K562 (cell line): ENCODE results near the gene ZNF655. TPM values are rescaled to one million over a fixed set of nuclear protein-coding genes. Genes with fewer than 3 reads are reported as not detected.

Experiments
- ASH1L ChIP-seq: fragments of 450-650 bp; IDR thresholded peaks from 2 replicates; pipeline ENCODE4 v1.6.1; 2018; ENCODE audit warnings: borderline replicate concordance, mild to moderate bottlenecking, low read depth; ENCODE audit not compliant: partially characterized antibody
- EGR1 ChIP-seq: fragments of 450-650 bp; conservative IDR thresholded peaks from 2 replicates; pipeline ENCODE4 v1.6.1; 2017; ENCODE audit warnings: mild to moderate bottlenecking
- HEY1 ChIP-seq: fragments of 250-450 bp; sonication (Bioruptor Pico); IDR thresholded peaks from 2 replicates; pipeline ENCODE4 v1.5.0; 2020; ENCODE audit warnings: mild to moderate bottlenecking, moderate library complexity, borderline replicate concordance
- HNRNPLL ChIP-seq: fragments of 200-400 bp; formaldehyde crosslinking; IDR thresholded peaks from 2 replicates; pipeline ENCODE4 v1.6.1; 2017; ENCODE audit warnings: low read length, low read depth, mild to moderate bottlenecking; ENCODE audit not compliant: poor library complexity, severe bottlenecking
- KLF1 ChIP-seq: fragments of 450-650 bp; IDR thresholded peaks from 2 replicates; pipeline ENCODE4 v1.6.1; 2016; ENCODE audit warnings: missing genetic modification characterization, missing compliant biosample characterization
- MTA3 ChIP-seq: fragments of 450-650 bp; formaldehyde crosslinking; IDR thresholded peaks from 2 replicates; pipeline ENCODE4 v1.6.1; 2017; ENCODE audit warnings: mild to moderate bottlenecking, borderline replicate concordance
- MYC ChIP-seq, 2 experiments: fragments of 250-450 bp in 1 of 2; sonication (Bioruptor Pico) in 1 of 2; IDR thresholded peaks; 2 replicates each; pipeline versions ENCODE4 v1.5.1 to v1.6.1; 2012 to 2021; ENCODE audit warnings: low read depth in 2 of 2, borderline replicate concordance in 1 of 2, improper control_type of control experiment in 1 of 2, low read length in 1 of 2, mild to moderate bottlenecking in 1 of 2, moderate library complexity in 1 of 2
- PHF21A ChIP-seq: fragments of 450-650 bp; IDR thresholded peaks from 2 replicates; pipeline ENCODE4 v1.6.1; 2017; ENCODE audit warnings: low read depth, borderline replicate concordance
- POLR2AphosphoS2 ChIP-seq: IDR thresholded peaks from 2 replicates; pipeline ENCODE4 v1.6.1; 2012; ENCODE audit warnings: low read length, improper control_type of control experiment
- PRMT5 ChIP-seq: sonication (generic); formaldehyde crosslinking; IDR thresholded peaks from 2 replicates; pipeline ENCODE4 v1.5.0; 2020; ENCODE audit warnings: missing genetic modification reagents
- RBM17 ChIP-seq: fragments of 200-400 bp; formaldehyde crosslinking; IDR thresholded peaks from 2 replicates; pipeline ENCODE4 v1.6.1; 2017; ENCODE audit warnings: low read depth, mild to moderate bottlenecking, low read length, borderline replicate concordance
- SMARCA5 ChIP-seq: fragments of 450-650 bp; IDR thresholded peaks from 2 replicates; pipeline ENCODE4 v1.6.1; 2016
- YY1 ChIP-seq, 3 experiments: IDR thresholded peaks; 2 replicates each; pipeline ENCODE4 v1.6.1; 2011; ENCODE audit warnings: low read length in 2 of 3, mild to moderate bottlenecking in 2 of 3, moderate library complexity in 2 of 3, borderline replicate concordance in 1 of 3, control low read depth in 1 of 3, low read depth in 1 of 3; ENCODE audit not compliant: insufficient read depth in 3 of 3, insufficient replicate concordance in 2 of 3, control insufficient read depth in 1 of 3, insufficient read length in 1 of 3; ENCODE audit errors: extremely low read depth in 1 of 3
- ZNF124 ChIP-seq: sonication (generic); formaldehyde crosslinking; IDR thresholded peaks from 2 replicates; pipeline ENCODE4 v1.8.1; 2022; ENCODE audit warnings: missing genetic modification reagents
- ZNF316 ChIP-seq: fragments of 450-650 bp; IDR thresholded peaks from 2 replicates; pipeline ENCODE4 v1.6.1; 2016
- ZNF384 ChIP-seq: IDR thresholded peaks from 2 replicates; pipeline ENCODE4 v1.6.1; 2012; ENCODE audit warnings: low read depth, low read length, improper control_type of control experiment
- polyA plus RNA-seq, 8 experiments: library from polyadenylated mRNA; depleted of rRNA in 4 of 8; stranded (reverse) in 5 of 8; unstranded in 3 of 8; fragments of >200 nt; fragmentation: Nextera tagmentation in 2 of 8; fragmentation: Illumina TruSeq in 1 of 8; extraction: Ambion mirVana in 2 of 8; extraction: Trizol in 1 of 8; gene quantifications; 2 replicates each; pipeline versions ENCODE4 v1.2.1 to v1.2.3, GENCODE V29; 2011 to 2014; ENCODE audit warnings: inconsistent platforms in 1 of 8, missing spikeins in 1 of 8
- total RNA-seq, 7 experiments: library from RNA; depleted of rRNA in 6 of 7; stranded (reverse); fragments of >200 nt in 6 of 7; fragmentation: Illumina TruSeq in 2 of 7; extraction: Trizol in 2 of 7; gene quantifications; 2 replicates each; pipeline versions ENCODE4 v1.2.1 to v1.2.3, GENCODE V29; 2011 to 2021; ENCODE audit warnings: low replicate concordance in 1 of 7
- TF ChIP-seq, protein P1 (sequence below), 2 experiments: fragments of 450-650 bp; IDR thresholded peaks; 2 replicates each; pipeline ENCODE4 v1.6.1; 2016
- TF ChIP-seq, protein P2 (sequence below), 2 experiments: fragments of 250-450 bp in 1 of 2; fragments of 450-650 bp in 1 of 2; sonication (Bioruptor Pico) in 1 of 2; IDR thresholded peaks; 2 replicates each; pipeline versions ENCODE4 v1.6.1 to v1.8.0; 2016 to 2021; ENCODE audit warnings: mild to moderate bottlenecking in 2 of 2, moderate library complexity in 2 of 2, missing compliant biosample characterization in 1 of 2, missing genetic modification characterization in 1 of 2
- TF ChIP-seq, protein P3 (sequence below): fragments of 450-650 bp; IDR thresholded peaks from 2 replicates; pipeline ENCODE4 v1.6.1; 2016; ENCODE audit warnings: antibody characterized with exemption
- TF ChIP-seq, protein P4 (sequence below): fragments of 450-650 bp; formaldehyde crosslinking; IDR thresholded peaks from 2 replicates; pipeline ENCODE4 v1.4.0; 2020; ENCODE audit warnings: mild to moderate bottlenecking, moderate library complexity

The ZNF655 gene
- total and polyA plus RNA-seq, 9 of the 15 experiments (the other 6 are each of a cell fraction or from before 2014, with no cell fraction given): 25.7 to 130 (median 95.2) TPM

DNA sequence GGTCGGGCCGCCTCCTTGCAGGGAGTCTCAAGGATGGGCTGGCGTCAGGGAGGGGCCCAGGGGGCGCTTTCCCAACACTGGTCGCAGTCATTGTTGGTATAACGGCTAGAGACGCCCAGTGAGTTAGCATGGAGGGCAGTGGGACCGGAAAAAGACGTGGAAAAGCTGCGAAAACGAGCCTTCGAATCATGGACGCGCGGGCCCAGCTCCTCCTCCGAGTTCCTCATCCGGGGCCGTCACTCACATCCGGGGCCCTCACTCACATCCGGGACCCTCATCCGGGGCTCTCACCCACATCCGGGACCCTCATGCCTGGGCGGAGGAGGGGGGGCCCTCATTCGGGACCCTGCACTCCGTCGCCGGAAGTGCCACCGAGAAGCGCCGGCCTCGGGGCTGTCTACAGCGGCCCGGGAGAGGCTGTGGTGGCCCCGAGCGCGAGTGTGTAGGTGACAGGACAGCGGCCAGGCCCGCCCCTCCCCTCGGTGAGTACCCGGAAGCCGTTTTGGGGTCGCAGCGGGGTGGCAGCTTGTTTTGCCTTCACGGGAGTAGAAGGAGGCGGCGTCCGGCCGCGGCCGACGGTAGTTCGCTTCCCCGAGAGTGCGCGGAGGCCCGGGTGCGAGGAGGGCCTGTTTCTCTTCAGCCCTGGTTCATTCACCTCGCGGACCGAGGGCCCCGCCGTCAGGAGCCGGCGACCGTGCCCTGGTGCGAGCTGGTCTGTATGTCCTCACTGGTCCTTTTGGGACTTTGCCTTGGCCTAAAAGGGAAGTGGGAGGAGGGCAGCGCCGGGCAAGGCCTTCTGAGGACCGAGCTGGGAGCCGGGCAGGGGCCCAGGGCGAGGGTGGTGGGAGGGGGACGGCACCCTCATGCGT, at the start of gene ZNF655 (continued):
- TF ChIP-seq ZNF124 (no peak), MTA3 (peak; percentile 82; the same call in 1 of the 2 replicates), MYC (IDR thresholded peaks at IDR 0.05; ENCODE audit: low read depth, low read length) (peak; percentile 80), MYC (CRISPR knock-in tag; IDR thresholded peaks at IDR 0.05; ENCODE audit: borderline replicate concordance, low read depth) (peak; percentile 31), ZNF316 (peak; percentile 1; the same call in 1 of the 2 replicates), POLR2AphosphoS2 (peak; percentile 84; the same call in 1 of the 2 replicates), ZNF384 (no peak), ASH1L (no peak), EGR1 (no peak; the same call in 1 of the 2 replicates), HEY1 (CRISPR knock-in tag) (peak; percentile 34; the same call in 1 of the 2 replicates), RBM17 (no peak), HNRNPLL (peak; percentile 25), YY1 (IDR thresholded peaks at IDR 0.05; ENCODE audit: borderline replicate concordance in 1 of 3, control insufficient read depth in 1 of 3, extremely low read depth in 1 of 3, insufficient read depth in 3 of 3, insufficient read length in 1 of 3, insufficient replicate concordance in 2 of 3, low read depth in 1 of 3, low read length in 2 of 3) (peak in 2 of 3 experiments; percentile 76 to 88), PHF21A (no peak), PRMT5 (CRISPR knock-in tag) (no peak), KLF1 (tag) (0 out of 2 replicates have a peak, but pooled peaks have one; percentile 52), SMARCA5 (no peak)
- TF ChIP-seq, protein P1, sequence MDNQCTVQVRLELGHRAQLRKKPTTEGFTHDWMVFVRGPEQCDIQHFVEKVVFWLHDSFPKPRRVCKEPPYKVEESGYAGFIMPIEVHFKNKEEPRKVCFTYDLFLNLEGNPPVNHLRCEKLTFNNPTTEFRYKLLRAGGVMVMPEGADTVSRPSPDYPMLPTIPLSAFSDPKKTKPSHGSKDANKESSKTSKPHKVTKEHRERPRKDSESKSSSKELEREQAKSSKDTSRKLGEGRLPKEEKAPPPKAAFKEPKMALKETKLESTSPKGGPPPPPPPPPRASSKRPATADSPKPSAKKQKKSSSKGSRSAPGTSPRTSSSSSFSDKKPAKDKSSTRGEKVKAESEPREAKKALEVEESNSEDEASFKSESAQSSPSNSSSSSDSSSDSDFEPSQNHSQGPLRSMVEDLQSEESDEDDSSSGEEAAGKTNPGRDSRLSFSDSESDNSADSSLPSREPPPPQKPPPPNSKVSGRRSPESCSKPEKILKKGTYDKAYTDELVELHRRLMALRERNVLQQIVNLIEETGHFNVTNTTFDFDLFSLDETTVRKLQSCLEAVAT (IDR thresholded peaks at IDR 0.05): peak in 1 of 2 experiments; percentile 60; a peak in 2 of 4 replicates
- TF ChIP-seq, protein P2, sequence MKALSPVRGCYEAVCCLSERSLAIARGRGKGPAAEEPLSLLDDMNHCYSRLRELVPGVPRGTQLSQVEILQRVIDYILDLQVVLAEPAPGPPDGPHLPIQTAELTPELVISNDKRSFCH (CRISPR knock-in tag; IDR thresholded peaks at IDR 0.05): no peak
- TF ChIP-seq, protein P2 (tag; IDR thresholded peaks at IDR 0.05): no peak
- TF ChIP-seq, protein P3, sequence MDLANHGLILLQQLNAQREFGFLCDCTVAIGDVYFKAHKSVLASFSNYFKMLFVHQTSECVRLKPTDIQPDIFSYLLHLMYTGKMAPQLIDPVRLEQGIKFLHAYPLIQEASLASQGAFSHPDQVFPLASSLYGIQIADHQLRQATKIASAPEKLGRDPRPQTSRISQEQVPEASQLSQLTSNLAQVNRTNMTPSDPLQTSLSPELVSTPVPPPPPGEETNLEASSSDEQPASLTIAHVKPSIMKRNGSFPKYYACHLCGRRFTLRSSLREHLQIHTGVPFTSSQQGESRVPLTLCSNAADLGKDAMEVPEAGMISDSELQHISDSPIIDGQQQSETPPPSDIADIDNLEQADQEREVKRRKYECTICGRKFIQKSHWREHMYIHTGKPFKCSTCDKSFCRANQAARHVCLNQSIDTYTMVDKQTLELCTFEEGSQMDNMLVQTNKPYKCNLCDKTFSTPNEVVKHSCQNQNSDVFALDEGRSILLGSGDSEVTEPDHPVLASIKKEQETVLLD: 0 out of 2 replicates have a peak, but pooled peaks have one; percentile 40
- TF ChIP-seq, protein P4, sequence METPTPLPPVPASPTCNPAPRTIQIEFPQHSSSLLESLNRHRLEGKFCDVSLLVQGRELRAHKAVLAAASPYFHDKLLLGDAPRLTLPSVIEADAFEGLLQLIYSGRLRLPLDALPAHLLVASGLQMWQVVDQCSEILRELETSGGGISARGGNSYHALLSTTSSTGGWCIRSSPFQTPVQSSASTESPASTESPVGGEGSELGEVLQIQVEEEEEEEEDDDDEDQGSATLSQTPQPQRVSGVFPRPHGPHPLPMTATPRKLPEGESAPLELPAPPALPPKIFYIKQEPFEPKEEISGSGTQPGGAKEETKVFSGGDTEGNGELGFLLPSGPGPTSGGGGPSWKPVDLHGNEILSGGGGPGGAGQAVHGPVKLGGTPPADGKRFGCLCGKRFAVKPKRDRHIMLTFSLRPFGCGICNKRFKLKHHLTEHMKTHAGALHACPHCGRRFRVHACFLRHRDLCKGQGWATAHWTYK (CRISPR knock-in tag): peak; percentile 58; the same call in 1 of the 2 replicates
